HUES6 (cell line): ENCODE measurements around the gene NBPF9.
A peak's percentile ranks its signal among the peaks of the same experiment; 100 is the strongest.
"Not testable (repeated sequence)": the region's sequence is repeated elsewhere in the genome, so short reads cannot be mapped to it uniquely, and the experiment has no call there.

Experiments used
- H3K27ac ChIP-seq: 2 replicates; pipeline ENCODE4 v1.7.0; 2013; ENCODE audit warnings: low read depth, mild to moderate bottlenecking, low read length, inconsistent platforms
- H3K27me3 ChIP-seq: 2 replicates; pipeline ENCODE4 v1.6.1; 2013; ENCODE audit warnings: low read length; ENCODE audit not compliant: control insufficient read depth, insufficient read depth
- H3K36me3 ChIP-seq: 2 replicates; pipeline ENCODE4 v1.6.1; 2013; ENCODE audit warnings: low read length; ENCODE audit not compliant: control insufficient read depth, insufficient read depth
- H3K4me1 ChIP-seq: 2 replicates; pipeline ENCODE4 v1.6.1; 2013; ENCODE audit warnings: low read length; ENCODE audit not compliant: control insufficient read depth, insufficient read depth
- H3K4me3 ChIP-seq: 2 replicates; pipeline ENCODE4 v1.5.1; 2013; ENCODE audit warnings: low read depth, low read length
- H3K9ac ChIP-seq: one replicate; pipeline ENCODE4 v1.6.1; 2013; ENCODE audit warnings: mild to moderate bottlenecking, low read length
- H3K9me3 ChIP-seq: 2 replicates; pipeline ENCODE4 v1.6.1; 2013; ENCODE audit warnings: low read depth, low read length; ENCODE audit not compliant: control insufficient read depth, insufficient read depth

The NBPF9 gene

GRCh38 chr1:149103109-149104081 is at the start of gene NBPF9:
NBPF9 (minus strand) TSS chr1:149103551; CDS start chr1:149082139, 21,412 bp downstream.
- not testable (repeated sequence) for H3K36me3 ChIP-seq, H3K9me3 ChIP-seq, H3K27ac ChIP-seq, H3K27me3 ChIP-seq, H3K4me1 ChIP-seq
- peak within 1 kb of the TSS; percentile 50 for H3K4me3 ChIP-seq
- peak within 1 kb of the TSS; percentile 19 for H3K9ac ChIP-seq

GRCh38 chr1:149149909-149150308 is 46.6 kb upstream of the NBPF9 start:
- not testable (repeated sequence) for H3K9ac ChIP-seq, H3K9me3 ChIP-seq

GRCh38 chr1:149137585-149137984 is 34.2 kb upstream of the NBPF9 start:
- not testable (repeated sequence) for H3K36me3 ChIP-seq, H3K9me3 ChIP-seq, H3K27me3 ChIP-seq, H3K4me1 ChIP-seq, H3K4me3 ChIP-seq, H3K27ac ChIP-seq, H3K9ac ChIP-seq

More at GRCh38 chr1:149149909-149150308, 46.6 kb upstream of the NBPF9 start:
- H3K27me3 ChIP-seq, H3K27ac ChIP-seq, H3K36me3 ChIP-seq, H3K4me1 ChIP-seq, H3K4me3 ChIP-seq: not testable (repeated sequence)

- not testable (repeated sequence) for H3K9ac ChIP-seq, H3K27me3 ChIP-seq, H3K4me3 ChIP-seq, H3K36me3 ChIP-seq, H3K27ac ChIP-seq, H3K9me3 ChIP-seq, H3K4me1 ChIP-seq
Measured at GRCh38 chr1:149130938-149131337, 27.6 kb upstream of the NBPF9 start.

- not testable (repeated sequence) for H3K9ac ChIP-seq, H3K27me3 ChIP-seq, H3K4me3 ChIP-seq, H3K27ac ChIP-seq, H3K4me1 ChIP-seq, H3K9me3 ChIP-seq, H3K36me3 ChIP-seq
Measured at GRCh38 chr1:149129245-149129644, 25.9 kb upstream of the NBPF9 start.

GRCh38 chr1:149126555-149127145 is 23.3 kb upstream of the NBPF9 start:
- H3K27me3 ChIP-seq, H3K4me3 ChIP-seq, H3K36me3 ChIP-seq, H3K4me1 ChIP-seq, H3K9me3 ChIP-seq, H3K27ac ChIP-seq, H3K9ac ChIP-seq: not testable (repeated sequence)

- not testable (repeated sequence) for H3K4me1 ChIP-seq, H3K36me3 ChIP-seq, H3K27ac ChIP-seq, H3K27me3 ChIP-seq, H3K4me3 ChIP-seq, H3K9me3 ChIP-seq, H3K9ac ChIP-seq
Measured at GRCh38 chr1:149123948-149124926, 20.9 kb upstream of the NBPF9 start.

GRCh38 chr1:149112828-149113227 is 9.5 kb upstream of the NBPF9 start:
- H3K9ac ChIP-seq, H3K36me3 ChIP-seq: not testable (repeated sequence)

GRCh38 chr1:149110343-149110742 is 7.0 kb upstream of the NBPF9 start:
- H3K9ac ChIP-seq, H3K4me3 ChIP-seq, H3K36me3 ChIP-seq, H3K9me3 ChIP-seq, H3K4me1 ChIP-seq, H3K27me3 ChIP-seq, H3K27ac ChIP-seq: not testable (repeated sequence)

More at GRCh38 chr1:149112828-149113227, 9.5 kb upstream of the NBPF9 start:
- H3K9me3 ChIP-seq, H3K27me3 ChIP-seq, H3K4me1 ChIP-seq, H3K4me3 ChIP-seq, H3K27ac ChIP-seq: not testable (repeated sequence)

- not testable (repeated sequence) for H3K36me3 ChIP-seq, H3K27me3 ChIP-seq, H3K9me3 ChIP-seq, H3K27ac ChIP-seq, H3K4me1 ChIP-seq, H3K9ac ChIP-seq
- H3K4me3 ChIP-seq: peak overlapping the region; percentile 50; the same call in 1 of the 2 replicates
Measured at GRCh38 chr1:149102574-149102973, 777 bp downstream of the NBPF9 start.
